ENCODE results near the gene ICA1L.
"Not testable (repeated sequence)": the region's sequence is repeated elsewhere in the genome, so short reads cannot be mapped to it uniquely, and the experiment has no call there.

The ICA1L gene

DNA sequence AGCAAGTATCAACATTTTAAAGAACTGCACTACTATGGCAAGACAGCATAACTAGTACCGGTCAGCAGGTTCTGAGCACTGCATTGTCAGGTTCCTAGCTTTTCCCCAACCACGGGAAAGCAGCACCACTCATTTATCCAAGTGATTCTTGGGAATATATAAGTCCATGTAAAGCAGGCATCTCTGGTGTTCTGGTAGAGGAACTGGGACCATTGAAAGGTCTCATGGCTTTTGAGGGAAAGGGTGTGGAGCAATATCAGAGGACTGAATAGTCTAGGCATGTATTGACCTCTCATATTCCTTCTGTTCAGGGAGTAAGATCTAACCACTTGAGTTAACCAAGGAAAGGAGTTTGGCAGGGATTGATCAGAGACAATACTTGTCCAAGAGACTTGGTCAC lies 6.1 kb upstream of the ICA1L start:
- Histone ChIP-seq H3K9me3 (ENCODE audit: control insufficient read depth, insufficient read depth, low read length) (no peaks in the 10 kb centered on the region), H3K9ac (ENCODE audit: low read depth, low read length) (no peak overlapping the region), H3K36me3 (ENCODE audit: insufficient read depth, low read length) (peaks cover 14% of the 10 kb centered on the region; the same call in 1 of the 2 replicates), H3K4me1 (ENCODE audit: insufficient read depth, low read length) (no peaks in the 10 kb centered on the region)

- H3K9me3 ChIP-seq (ENCODE audit: control insufficient read depth, insufficient read depth, low read length) = no peaks in the 10 kb centered on the region
- H3K36me3 ChIP-seq (ENCODE audit: insufficient read depth, low read length) = no peaks in the 10 kb centered on the region
- peak overlapping the region; percentile 86 for H3K9ac ChIP-seq (ENCODE audit: low read depth, low read length)
- no peaks in the 10 kb centered on the region for H3K4me1 ChIP-seq (ENCODE audit: insufficient read depth, low read length)
These were observed 901 bp downstream of the ICA1L start for GRCh38 chr2:202870431-202871299.

GRCh38 chr2:202861987-202862386 lies 9.6 kb downstream of the ICA1L start:
- no peaks in the 10 kb centered on the region for H3K4me1 ChIP-seq (ENCODE audit: insufficient read depth, low read length)
- no peaks in the 10 kb centered on the region for H3K36me3 ChIP-seq (ENCODE audit: insufficient read depth, low read length)
- H3K9me3 ChIP-seq (ENCODE audit: control insufficient read depth, insufficient read depth, low read length) = no peaks in the 10 kb centered on the region
- no peak overlapping the region for H3K9ac ChIP-seq (ENCODE audit: low read depth, low read length)

GRCh38 chr2:202858601-202859000 lies 13.0 kb downstream of the ICA1L start:
- H3K9me3 ChIP-seq (ENCODE audit: control insufficient read depth, insufficient read depth, low read length) = no peaks in the 10 kb centered on the region
- no peaks in the 10 kb centered on the region for H3K4me1 ChIP-seq (ENCODE audit: insufficient read depth, low read length)
- H3K36me3 ChIP-seq (ENCODE audit: insufficient read depth, low read length) = no peaks in the 10 kb centered on the region
- H3K9ac ChIP-seq (ENCODE audit: low read depth, low read length) = no peak overlapping the region

DNA sequence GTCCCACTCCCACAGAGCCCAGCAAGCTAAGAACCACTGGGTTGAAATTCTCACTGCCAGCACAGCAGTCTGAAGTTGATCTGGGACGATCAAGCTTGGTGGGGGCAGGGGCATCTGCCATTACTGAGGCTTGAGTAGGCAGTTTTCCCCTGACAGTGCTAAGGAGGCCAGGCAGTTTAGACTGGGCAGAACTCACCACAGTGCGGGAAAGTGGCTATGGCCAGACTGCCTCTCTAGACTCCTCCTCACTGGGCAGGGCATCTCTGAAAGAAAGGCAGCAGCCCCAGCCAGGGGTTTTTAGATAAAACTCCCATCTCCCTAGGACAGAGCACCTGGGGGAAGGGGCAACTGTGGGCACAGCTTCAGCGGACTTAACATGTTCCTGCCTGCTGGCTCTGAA lies 22.2 kb downstream of the ICA1L start:
- not testable (repeated sequence) for H3K9ac ChIP-seq (ENCODE audit: low read depth, low read length); H3K9me3 ChIP-seq (ENCODE audit: control insufficient read depth, insufficient read depth, low read length); H3K4me1 ChIP-seq (ENCODE audit: insufficient read depth, low read length); H3K36me3 ChIP-seq (ENCODE audit: insufficient read depth, low read length)

- no peaks in the 10 kb centered on the region for H3K36me3 ChIP-seq (ENCODE audit: insufficient read depth, low read length)
- H3K9ac ChIP-seq (ENCODE audit: low read depth, low read length) = no peak overlapping the region
- H3K9me3 ChIP-seq (ENCODE audit: control insufficient read depth, insufficient read depth, low read length) = no peaks in the 10 kb centered on the region
- 0 out of 2 replicates have a peak, but pooled peaks cover 6% of the 10 kb centered on the region for H3K4me1 ChIP-seq (ENCODE audit: insufficient read depth, low read length)
These were observed 22.8 kb downstream of the ICA1L start for GRCh38 chr2:202848813-202849212.

GRCh38 chr2:202847693-202848524 lies 23.7 kb downstream of the ICA1L start:
- Histone ChIP-seq H3K36me3 (ENCODE audit: insufficient read depth, low read length) (no peaks in the 10 kb centered on the region), H3K9me3 (ENCODE audit: control insufficient read depth, insufficient read depth, low read length) (no peaks in the 10 kb centered on the region), H3K9ac (ENCODE audit: low read depth, low read length) (no peak overlapping the region), H3K4me1 (ENCODE audit: insufficient read depth, low read length) (0 out of 2 replicates have a peak, but pooled peaks cover 6% of the 10 kb centered on the region)

DNA sequence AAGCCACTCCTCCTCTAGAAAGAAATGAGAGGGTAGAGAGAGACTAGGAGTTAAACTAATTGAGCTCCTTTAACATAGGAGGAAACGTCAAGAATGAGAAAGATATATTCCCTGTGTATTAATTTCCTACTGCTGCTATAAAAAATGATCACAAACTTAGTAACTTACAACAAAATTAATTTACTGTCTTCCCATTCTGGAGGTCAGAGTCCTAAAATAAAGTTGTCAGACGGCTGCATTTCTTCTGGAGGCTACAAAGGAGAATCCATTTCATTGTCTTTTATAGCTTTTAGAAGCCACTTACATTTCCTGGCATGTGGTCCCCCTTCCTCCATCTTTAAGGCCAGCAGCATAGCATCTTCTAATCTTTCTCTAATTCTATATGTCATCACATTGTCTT lies 26.9 kb downstream of the ICA1L start:
- H3K9ac ChIP-seq (ENCODE audit: low read depth, low read length) = no peak overlapping the region
- H3K9me3 ChIP-seq (ENCODE audit: control insufficient read depth, insufficient read depth, low read length) = no peaks in the 10 kb centered on the region
- 0 out of 2 replicates have a peak, but pooled peaks cover 5% of the 10 kb centered on the region for H3K4me1 ChIP-seq (ENCODE audit: insufficient read depth, low read length)
- H3K36me3 ChIP-seq (ENCODE audit: insufficient read depth, low read length) = no peaks in the 10 kb centered on the region

DNA sequence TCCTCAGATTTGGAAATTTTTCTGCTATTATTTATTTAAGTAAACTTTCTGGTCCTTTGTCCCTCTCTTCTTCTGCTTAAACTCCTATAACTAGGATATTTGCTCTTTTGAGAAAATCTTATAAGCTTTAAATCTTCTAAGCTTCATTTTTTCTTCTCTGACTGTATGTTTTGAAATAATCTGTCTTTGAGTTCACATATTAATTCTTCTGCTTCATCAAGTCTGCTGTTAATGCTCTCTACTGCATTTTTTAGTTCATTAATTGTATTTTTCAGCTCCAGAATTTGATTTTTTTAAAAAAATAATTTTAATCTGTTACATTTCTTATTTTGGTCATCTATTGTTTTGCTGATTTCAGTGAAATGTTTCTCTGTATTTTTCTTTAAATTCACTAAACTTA lies 28.9 kb downstream of the ICA1L start:
- no peaks in the 10 kb centered on the region for H3K4me1 ChIP-seq (ENCODE audit: insufficient read depth, low read length)
- H3K36me3 ChIP-seq (ENCODE audit: insufficient read depth, low read length) = no peaks in the 10 kb centered on the region
- H3K9ac ChIP-seq (ENCODE audit: low read depth, low read length) = no peak overlapping the region
- H3K9me3 ChIP-seq (ENCODE audit: control insufficient read depth, insufficient read depth, low read length) = no peaks in the 10 kb centered on the region

DNA sequence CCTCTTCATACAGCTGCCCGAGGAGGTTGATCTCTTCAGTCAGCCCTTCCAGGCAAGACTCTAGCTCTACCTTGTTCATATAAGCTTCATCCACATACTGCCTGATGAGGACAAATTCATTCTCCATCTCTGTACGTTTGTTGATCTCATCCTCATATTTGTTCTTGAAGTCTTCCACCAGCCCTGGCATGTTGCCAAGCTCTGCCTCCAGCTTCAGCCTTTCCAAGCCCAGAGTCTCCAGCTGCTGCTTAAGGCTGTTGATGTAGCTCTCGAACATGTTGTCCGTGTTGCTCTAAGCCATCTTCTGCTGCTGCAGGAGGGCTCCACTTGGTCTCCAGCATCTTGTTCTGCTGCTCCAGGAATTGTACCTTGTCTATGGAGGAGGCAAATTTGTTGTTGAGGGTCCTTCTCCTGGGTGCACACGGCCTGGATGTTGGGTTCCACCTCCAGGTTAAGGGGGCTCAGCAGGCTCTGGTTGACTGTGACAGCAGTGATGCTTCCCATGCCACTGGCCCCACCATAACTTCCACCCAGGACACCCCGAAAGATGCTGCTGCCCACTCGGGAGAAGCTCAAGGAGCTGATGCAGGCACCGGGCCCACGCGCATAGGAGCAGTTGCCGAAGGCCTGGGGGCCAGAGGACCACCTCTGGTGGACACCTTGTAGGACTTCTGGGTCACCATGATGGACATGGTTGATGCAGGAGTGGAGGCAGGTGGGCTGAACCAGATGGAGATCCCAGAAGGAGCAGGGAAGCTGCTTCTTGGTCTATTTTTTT lies 30.3 kb downstream of the ICA1L start:
- Histone ChIP-seq H3K9ac (ENCODE audit: low read depth, low read length) (no peak overlapping the region), H3K9me3 (ENCODE audit: control insufficient read depth, insufficient read depth, low read length) (no peaks in the 10 kb centered on the region), H3K4me1 (ENCODE audit: insufficient read depth, low read length) (no peaks in the 10 kb centered on the region), H3K36me3 (ENCODE audit: insufficient read depth, low read length) (no peaks in the 10 kb centered on the region)

GRCh38 chr2:202831242-202832220 lies 40.0 kb downstream of the ICA1L start:
- Histone ChIP-seq H3K9ac (ENCODE audit: low read depth, low read length) (no peak overlapping the region), H3K4me1 (ENCODE audit: insufficient read depth, low read length) (no peaks in the 10 kb centered on the region), H3K36me3 (ENCODE audit: insufficient read depth, low read length) (no peaks in the 10 kb centered on the region), H3K9me3 (ENCODE audit: control insufficient read depth, insufficient read depth, low read length) (no peaks in the 10 kb centered on the region)

GRCh38 chr2:202824901-202825300 lies 46.7 kb downstream of the ICA1L start:
- H3K4me1 ChIP-seq (ENCODE audit: insufficient read depth, low read length) = no peaks in the 10 kb centered on the region
- H3K9ac ChIP-seq (ENCODE audit: low read depth, low read length) = no peak overlapping the region
- no peaks in the 10 kb centered on the region for H3K9me3 ChIP-seq (ENCODE audit: control insufficient read depth, insufficient read depth, low read length)
- no peaks in the 10 kb centered on the region for H3K36me3 ChIP-seq (ENCODE audit: insufficient read depth, low read length)

DNA sequence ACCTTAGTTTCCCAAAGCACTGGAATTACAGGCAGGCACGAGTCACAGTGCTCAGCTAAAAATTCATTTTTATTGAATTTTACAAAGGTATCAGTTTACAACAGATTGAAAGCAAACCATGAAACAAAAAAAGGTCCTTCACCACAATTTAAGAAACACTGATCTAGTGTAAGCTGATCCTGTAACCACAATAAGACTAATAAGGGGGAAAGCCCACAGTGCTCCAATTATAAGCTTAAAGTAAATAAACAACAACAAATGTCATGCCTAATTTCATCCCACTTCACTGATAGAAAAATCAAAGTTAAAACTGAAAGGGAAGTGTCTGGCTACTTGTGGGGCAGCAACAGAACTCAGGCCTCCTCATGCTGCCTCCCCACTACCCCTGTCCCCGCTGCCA lies 49.2 kb downstream of the ICA1L start:
- H3K36me3 ChIP-seq (ENCODE audit: insufficient read depth, low read length) = no peaks in the 10 kb centered on the region; the same call in 1 of the 2 replicates
- H3K9me3 ChIP-seq (ENCODE audit: control insufficient read depth, insufficient read depth, low read length) = no peaks in the 10 kb centered on the region
- no peaks in the 10 kb centered on the region for H3K4me1 ChIP-seq (ENCODE audit: insufficient read depth, low read length)
- H3K9ac ChIP-seq (ENCODE audit: low read depth, low read length) = no peak overlapping the region
